ENCODE measurements around the gene ZCCHC2. TPM values are rescaled to one million over a fixed set of nuclear protein-coding genes. Genes with fewer than 3 reads are reported as not detected.

The ZCCHC2 gene
- total and polyA plus RNA-seq, 12 donors = 4.7 to 53.3 (median 18.0) TPM

- no peak overlapping the region for H3K27ac ChIP-seq
- no peaks in the 10 kb centered on the region for H3K36me3 ChIP-seq (replicated peaks in 1 of 2)
- H3K4me1 ChIP-seq (replicated peaks in 1 of 2) = no peaks in the 10 kb centered on the region
- H3K27me3 ChIP-seq = no peaks in the 10 kb centered on the region
- 24 to 43% (median 40%) methylated on average over 9 of the region's 9 CpGs for WGBS, 4 donors
- H3K9me3 ChIP-seq (replicated peaks in 1 of 3) = peaks cover 0 to 10% (median 0%) of the 10 kb centered on the region in 3 donors
- intact Hi-C loops (cut with DNase I) = no loop called here
- DNase-seq = peak in 6 of 7 donors; percentile 45 to 68 (median 60)
- no peak overlapping the region for H3K4me3 ChIP-seq
- no peak for TF ChIP-seq CTCF (IDR thresholded peaks at IDR 0.05)
- no peak for TF ChIP-seq POLR2A (IDR thresholded peaks at IDR 0.05)
Measured at GRCh38 chr18:62485684-62486083, 37.1 kb upstream of the ZCCHC2 start.

GRCh38 chr18:62486290-62486964 is 36.4 kb upstream of the ZCCHC2 start:
- 67 to 72% (median 69%) methylated on average over 4 of the region's 4 CpGs for WGBS, 4 donors

GRCh38 chr18:62487161-62487560 is 35.7 kb upstream of the ZCCHC2 start:
- Histone ChIP-seq H3K27me3 (no peaks in the 10 kb centered on the region), H3K36me3 (replicated peaks in 1 of 2) (no peaks in the 10 kb centered on the region), H3K9me3 (replicated peaks in 1 of 3) (no peaks in the 10 kb centered on the region), H3K4me3 (no peak overlapping the region), H3K4me1 (replicated peaks in 1 of 2) (no peaks in the 10 kb centered on the region), H3K27ac (no peak overlapping the region)
- no peak for DNase-seq
- TF ChIP-seq CTCF (IDR thresholded peaks at IDR 0.05) (no peak), POLR2A (IDR thresholded peaks at IDR 0.05) (no peak)
- WGBS, 4 donors = 89 to 95% (median 91%) methylated on average over 5 of the region's 5 CpGs
- intact Hi-C loops (cut with DNase I) = no loop called here

More at GRCh38 chr18:62486290-62486964, 36.4 kb upstream of the ZCCHC2 start:
- Histone ChIP-seq H3K4me3 (no peak overlapping the region), H3K27ac (no peak overlapping the region), H3K36me3 (replicated peaks in 1 of 2) (no peaks in the 10 kb centered on the region), H3K9me3 (replicated peaks in 1 of 3) (peaks cover 0 to 2% (median 0%) of the 10 kb centered on the region in 3 donors), H3K4me1 (replicated peaks in 1 of 2) (no peaks in the 10 kb centered on the region), H3K27me3 (no peaks in the 10 kb centered on the region)
- TF ChIP-seq POLR2A (IDR thresholded peaks at IDR 0.05) = no peak
- intact Hi-C loops (cut with DNase I) = no loop called here
- no peak for DNase-seq

- H3K4me3 ChIP-seq = no peak overlapping the region
- no peak overlapping the region for H3K27ac ChIP-seq
- intact Hi-C loops (cut with DNase I) = no loop called here
- no peaks in the 10 kb centered on the region for H3K9me3 ChIP-seq (replicated peaks in 1 of 3)
- no peaks in the 10 kb centered on the region for H3K27me3 ChIP-seq
- TF ChIP-seq POLR2A (IDR thresholded peaks at IDR 0.05) (no peak), CTCF (IDR thresholded peaks at IDR 0.05) (no peak)
- no peaks in the 10 kb centered on the region for H3K36me3 ChIP-seq (replicated peaks in 1 of 2)
- no peaks in the 10 kb centered on the region for H3K4me1 ChIP-seq (replicated peaks in 1 of 2)
- DNase-seq = no peak
- WGBS, 4 donors = 51 to 83% (median 73%) methylated on average over 2 to 3 of the region's 3 CpGs
Measured at GRCh38 chr18:62490967-62491695, 31.7 kb upstream of the ZCCHC2 start.
